GM12864 (cell line): ENCODE results near the gene CD7.

Experiments
- DNase-seq: peaks from one replicate; pipeline ENCODE4 v3.0.0-alpha.2; 2011; ENCODE audit warnings: low read depth
- H3K4me3 ChIP-seq: 2 replicates; pipeline ENCODE4 v1.5.1; 2011; ENCODE audit warnings: mild to moderate bottlenecking, low read depth, low read length, control low read depth
- TF ChIP-seq, protein P1 (sequence below): IDR thresholded peaks from 2 replicates; pipeline ENCODE4 v1.5.1; 2011; ENCODE audit warnings: low read depth, mild to moderate bottlenecking, moderate library complexity, low read length, control low read depth, inconsistent platforms; ENCODE audit errors: missing control alignments

CD7 gene

DNA sequence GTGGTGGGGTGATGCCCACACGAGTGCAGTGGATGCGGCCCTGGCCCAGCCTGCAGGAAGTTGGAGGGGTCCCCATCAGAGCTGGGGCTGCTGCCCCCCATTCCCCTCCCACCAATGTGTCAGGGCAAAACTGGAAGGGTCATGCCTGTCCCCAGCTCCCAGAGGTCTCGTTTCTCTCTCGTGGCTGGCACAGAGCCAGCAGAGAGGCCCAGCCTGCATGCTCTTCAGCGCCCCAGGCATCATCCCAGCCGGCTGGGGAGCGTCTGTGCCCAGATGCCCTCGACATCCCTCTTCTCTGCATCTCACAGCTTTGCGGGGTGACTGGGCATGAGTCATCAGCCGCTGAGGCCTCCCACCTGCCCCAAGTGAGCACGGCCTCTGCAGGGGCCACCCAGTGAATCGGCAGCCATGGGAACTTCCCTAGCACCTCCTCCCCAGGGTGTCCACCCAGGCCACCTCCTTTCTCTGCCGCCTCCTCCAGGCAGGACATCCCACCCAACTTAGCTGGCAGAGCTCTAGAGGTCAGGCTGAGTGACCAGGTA lies 34.1 kb downstream of the CD7 start:
- no peak overlapping the region for H3K4me3 ChIP-seq
- TF ChIP-seq, protein P1, sequence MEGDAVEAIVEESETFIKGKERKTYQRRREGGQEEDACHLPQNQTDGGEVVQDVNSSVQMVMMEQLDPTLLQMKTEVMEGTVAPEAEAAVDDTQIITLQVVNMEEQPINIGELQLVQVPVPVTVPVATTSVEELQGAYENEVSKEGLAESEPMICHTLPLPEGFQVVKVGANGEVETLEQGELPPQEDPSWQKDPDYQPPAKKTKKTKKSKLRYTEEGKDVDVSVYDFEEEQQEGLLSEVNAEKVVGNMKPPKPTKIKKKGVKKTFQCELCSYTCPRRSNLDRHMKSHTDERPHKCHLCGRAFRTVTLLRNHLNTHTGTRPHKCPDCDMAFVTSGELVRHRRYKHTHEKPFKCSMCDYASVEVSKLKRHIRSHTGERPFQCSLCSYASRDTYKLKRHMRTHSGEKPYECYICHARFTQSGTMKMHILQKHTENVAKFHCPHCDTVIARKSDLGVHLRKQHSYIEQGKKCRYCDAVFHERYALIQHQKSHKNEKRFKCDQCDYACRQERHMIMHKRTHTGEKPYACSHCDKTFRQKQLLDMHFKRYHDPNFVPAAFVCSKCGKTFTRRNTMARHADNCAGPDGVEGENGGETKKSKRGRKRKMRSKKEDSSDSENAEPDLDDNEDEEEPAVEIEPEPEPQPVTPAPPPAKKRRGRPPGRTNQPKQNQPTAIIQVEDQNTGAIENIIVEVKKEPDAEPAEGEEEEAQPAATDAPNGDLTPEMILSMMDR, result no peak
- DNase-seq, result no peak

DNA sequence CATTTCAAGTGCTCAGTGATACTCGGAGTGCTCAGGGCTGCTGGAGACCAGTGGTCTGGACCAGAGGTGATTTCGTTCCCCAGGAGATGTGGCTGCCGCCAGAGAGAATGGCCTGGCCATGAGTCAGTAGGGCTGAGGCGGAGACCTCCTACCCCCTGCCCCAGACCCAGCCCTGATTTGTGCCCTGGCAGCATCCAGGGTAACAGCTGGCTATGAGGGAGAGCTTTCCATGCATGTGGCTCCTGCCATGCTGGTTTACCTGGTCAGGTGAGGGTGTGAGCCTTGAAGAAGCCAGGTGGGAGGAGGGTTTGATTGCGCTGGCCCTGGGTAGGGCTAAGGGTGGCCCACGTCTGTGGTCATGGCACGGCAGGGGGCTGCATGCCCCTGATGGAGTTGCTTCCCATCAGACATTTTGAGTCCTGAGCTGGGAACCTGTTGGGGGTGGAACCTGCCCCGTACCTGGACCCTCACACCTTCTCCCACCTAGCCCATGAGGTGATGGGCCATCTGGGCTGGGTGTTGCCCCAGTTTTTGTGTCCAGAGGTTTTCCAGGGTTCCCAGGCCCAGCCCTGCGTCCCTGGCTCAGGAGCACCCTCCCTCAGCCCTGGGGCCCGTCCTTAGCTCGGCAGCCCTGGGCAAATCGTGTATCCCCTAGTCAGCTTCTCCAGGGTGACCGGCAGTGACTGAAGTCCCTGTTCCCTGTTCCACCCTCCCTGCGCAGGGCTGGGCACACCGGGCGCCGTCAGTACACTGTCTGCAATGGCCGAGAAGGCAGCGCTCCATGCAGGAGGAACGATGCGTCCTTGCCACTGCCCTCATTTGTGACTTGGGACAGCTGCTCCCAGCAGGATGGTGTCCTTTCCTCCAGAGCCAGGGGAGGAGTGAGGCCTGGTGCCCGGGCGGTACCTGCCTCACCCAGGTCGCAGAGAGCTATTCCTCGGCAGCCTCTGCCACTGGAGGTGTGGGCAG lies 34.9 kb downstream of the CD7 start:
- TF ChIP-seq, protein P1, result no peak
- no peak overlapping the region for H3K4me3 ChIP-seq
- no peak for DNase-seq

DNA sequence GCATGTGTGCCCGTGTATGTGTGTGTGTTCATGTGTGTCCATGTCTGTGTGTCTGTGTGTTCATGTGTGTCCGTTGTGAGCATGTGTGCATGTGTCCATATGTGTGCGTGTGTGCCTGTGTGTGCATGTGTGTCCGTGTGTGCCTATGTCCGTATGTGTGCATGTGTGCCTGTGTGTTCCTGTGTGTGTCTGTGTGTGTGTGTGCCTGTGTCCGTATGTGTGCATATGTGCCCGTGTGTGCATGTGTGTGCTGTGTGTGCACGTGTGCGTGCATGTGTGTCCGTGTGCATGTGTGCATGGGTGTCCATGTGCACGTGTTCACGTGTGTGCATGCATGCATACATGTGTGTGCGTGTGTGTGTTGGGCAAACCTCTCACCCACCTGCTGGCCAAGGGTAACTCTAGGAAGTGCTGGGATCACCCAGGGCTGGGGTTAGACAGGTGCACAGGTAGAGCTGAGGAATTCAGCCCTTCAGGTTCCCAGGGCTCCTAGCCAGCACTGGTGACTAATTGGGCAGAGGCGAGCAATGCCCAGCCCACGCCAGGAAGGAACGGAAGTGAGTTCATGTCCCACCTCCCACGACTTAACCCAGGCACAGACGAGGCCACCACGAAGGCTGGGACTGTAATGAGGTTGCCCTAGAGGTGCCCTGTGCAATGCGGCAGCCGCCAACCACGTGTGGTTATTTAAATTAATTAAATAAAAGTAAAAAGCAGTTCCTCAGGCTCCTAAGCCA lies 35.7 kb downstream of the CD7 start:
- no peak for DNase-seq
- TF ChIP-seq, protein P1, result no peak
- no peak overlapping the region for H3K4me3 ChIP-seq

DNA sequence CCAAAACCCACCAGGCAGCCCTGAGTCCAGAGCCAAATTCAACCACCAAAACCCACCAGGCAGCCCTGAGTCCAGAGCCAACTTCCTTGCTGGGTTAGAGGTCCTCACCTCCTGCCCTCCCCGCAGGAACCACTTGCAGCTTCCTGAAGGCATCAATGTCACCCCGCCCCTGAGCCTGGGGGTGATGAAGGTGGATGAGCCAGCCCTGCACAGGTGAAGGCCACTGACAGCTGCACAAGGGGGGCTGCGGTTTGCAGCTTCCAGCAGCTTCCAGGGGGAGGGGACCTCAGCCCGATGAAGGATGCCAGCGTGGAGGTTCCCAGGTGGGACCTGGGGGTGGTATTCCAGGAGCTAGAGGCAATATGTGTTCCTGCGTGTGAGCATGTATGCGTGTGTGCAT lies 36.3 kb downstream of the CD7 start:
- TF ChIP-seq, protein P1, result no peak
- DNase-seq, result no peak

DNA sequence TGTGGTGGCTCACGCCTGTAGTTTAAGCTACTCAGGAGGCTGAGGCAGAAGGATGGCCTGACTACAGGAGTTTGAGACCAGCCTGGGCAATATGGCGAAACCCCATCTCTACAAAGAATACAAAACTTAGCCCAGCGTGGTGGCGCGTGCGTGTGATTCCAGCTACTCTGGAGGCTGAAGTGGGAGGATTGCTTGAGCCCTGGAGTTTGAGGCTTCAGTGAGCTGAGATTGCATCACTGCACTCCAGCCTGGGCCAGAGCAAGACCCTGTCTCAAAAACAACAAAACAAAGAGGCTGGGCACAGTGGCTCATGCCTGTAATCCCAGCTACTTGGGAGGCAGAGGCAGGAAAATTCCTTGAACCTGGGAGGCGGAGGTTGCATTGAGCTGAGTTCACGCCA lies 36.9 kb downstream of the CD7 start:
- TF ChIP-seq, protein P1, result no peak
- H3K4me3 ChIP-seq, result no peak overlapping the region
- DNase-seq, result no peak

More for the DNA sequence above, 36.3 kb downstream of the CD7 start:
- H3K4me3 ChIP-seq, result no peak overlapping the region

DNA sequence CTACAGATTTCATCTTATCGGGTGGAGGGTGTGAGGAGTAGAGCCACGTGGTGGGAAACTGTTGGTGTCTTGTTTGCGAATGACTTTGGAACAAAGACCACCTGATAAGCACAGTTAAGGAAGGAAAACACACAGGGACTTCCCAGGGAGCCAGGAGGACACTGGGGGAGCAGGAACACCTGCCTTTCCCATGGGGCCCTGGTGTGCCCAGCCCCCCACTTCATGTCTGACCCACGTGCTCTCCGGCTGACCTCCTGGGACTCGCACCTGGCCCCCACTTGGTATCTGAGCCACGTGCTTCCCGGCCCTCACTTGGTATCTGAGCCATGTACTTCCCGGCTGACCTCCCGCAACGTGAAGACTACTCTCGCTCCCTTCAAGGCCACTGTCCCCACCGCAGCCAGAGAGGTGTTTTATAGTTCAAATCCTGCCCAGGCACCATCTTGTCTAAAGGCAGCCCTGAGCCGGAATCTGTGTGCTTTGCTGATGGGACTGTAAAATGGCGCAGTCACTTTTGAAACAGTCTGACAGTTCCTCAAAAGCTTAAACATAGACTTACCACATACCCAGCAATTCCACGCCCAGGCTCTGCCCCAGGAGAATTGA lies 38.5 kb downstream of the CD7 start:
- H3K4me3 ChIP-seq, result no peak overlapping the region
- TF ChIP-seq, protein P1, result no peak
- DNase-seq, result no peak
